Keratinocyte (primary cell): ENCODE measurements around the gene BAG1.

Experiments used
- EZH2 ChIP-seq: IDR thresholded peaks from one replicate; pipeline ENCODE4 v1.6.1; 2012; ENCODE audit warnings: inconsistent platforms, mild to moderate bottlenecking, low read length, moderate library complexity
- TF ChIP-seq, protein P1 (sequence below), 3 experiments: IDR thresholded peaks in 1 of 3; conservative IDR thresholded peaks in 1 of 3; optimal IDR thresholded peaks in 1 of 3; 2 replicates in 2 of 3; 3 replicates in 1 of 3; pipeline versions ENCODE3 to v1.5.1; 2011; ENCODE audit warnings: low read length in 3 of 3, mild to moderate bottlenecking in 3 of 3, moderate library complexity in 2 of 3, control low read depth in 1 of 3, inconsistent platforms in 1 of 3; ENCODE audit not compliant: insufficient read depth in 2 of 3; ENCODE audit errors: extremely low read depth in 1 of 3

DNA sequence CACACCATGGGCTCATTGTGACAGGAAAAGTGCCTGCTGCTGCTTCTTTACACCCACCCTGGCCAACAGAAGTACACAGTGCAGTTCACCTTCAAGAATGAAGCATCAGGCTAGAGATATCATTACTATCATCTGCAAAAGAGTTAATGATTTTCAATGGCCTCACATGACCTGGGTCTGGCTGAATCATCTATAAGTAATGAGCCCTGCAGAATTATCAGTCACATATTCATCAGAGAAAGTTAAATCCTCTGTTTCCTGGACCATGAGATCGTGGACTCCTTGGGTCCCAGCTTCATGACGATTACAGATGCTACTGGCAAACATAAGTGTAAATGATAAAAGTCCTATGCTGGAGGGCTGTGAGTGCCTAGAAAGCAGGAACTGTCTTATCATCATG is 8.3 kb downstream of the BAG1 start:
- TF ChIP-seq, protein P1, sequence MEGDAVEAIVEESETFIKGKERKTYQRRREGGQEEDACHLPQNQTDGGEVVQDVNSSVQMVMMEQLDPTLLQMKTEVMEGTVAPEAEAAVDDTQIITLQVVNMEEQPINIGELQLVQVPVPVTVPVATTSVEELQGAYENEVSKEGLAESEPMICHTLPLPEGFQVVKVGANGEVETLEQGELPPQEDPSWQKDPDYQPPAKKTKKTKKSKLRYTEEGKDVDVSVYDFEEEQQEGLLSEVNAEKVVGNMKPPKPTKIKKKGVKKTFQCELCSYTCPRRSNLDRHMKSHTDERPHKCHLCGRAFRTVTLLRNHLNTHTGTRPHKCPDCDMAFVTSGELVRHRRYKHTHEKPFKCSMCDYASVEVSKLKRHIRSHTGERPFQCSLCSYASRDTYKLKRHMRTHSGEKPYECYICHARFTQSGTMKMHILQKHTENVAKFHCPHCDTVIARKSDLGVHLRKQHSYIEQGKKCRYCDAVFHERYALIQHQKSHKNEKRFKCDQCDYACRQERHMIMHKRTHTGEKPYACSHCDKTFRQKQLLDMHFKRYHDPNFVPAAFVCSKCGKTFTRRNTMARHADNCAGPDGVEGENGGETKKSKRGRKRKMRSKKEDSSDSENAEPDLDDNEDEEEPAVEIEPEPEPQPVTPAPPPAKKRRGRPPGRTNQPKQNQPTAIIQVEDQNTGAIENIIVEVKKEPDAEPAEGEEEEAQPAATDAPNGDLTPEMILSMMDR (optimal IDR thresholded peaks at IDR 0.05 in 1 of 3, IDR thresholded peaks at IDR 0.05 in 1 of 3, conservative IDR thresholded peaks at IDR 0.05 in 1 of 3; ENCODE audit: extremely low read depth in 1 of 3, insufficient read depth in 2 of 3, low read length in 3 of 3): no peak
- no peak for TF ChIP-seq EZH2
